SK-N-SH (cell line): Measurements from ENCODE around the gene TRIM47. TPM values are rescaled to one million over a fixed set of nuclear protein-coding genes. Genes with fewer than 3 reads are reported as not detected.

Experiments
- CTCF ChIA-PET: fragments of 300-600, 350-600 bp; formaldehyde crosslinking; extraction: SDS; loops from one replicate; lab custom pipeline; 2021; lab: Yijun Ruan, JAX
- POLR2A ChIA-PET: fragments of 350-600 bp; sonication (Branson Sonifier 250); formaldehyde crosslinking; extraction: SDS; loops from one replicate; lab custom pipeline; 2020; ENCODE audit warnings: antibody characterized with exemption, inconsistent platforms; lab: Yijun Ruan, JAX
- DNase-seq: peaks from one replicate; pipeline ENCODE4 v3.0.0; 2012
- H2AFZ ChIP-seq: fragments of 200-600 bp; sonication (generic); 2 replicates; pipeline ENCODE4 v1.8.1; 2016; ENCODE audit warnings: antibody characterized with exemption, mild to moderate bottlenecking, low read depth
- H3F3A ChIP-seq: fragments of 200-600 bp; sonication (generic); replicated peaks from 2 replicates; pipeline ENCODE3; 2016; ENCODE audit warnings: antibody characterized with exemption, mild to moderate bottlenecking; ENCODE audit not compliant: insufficient read depth
- H3K27ac ChIP-seq, 2 experiments: fragments of 200-500 bp in 1 of 2; fragments of 200-600 bp in 1 of 2; sonication (Bioruptor generic) in 1 of 2; sonication (generic), shearing (Covaris generic) in 1 of 2; 2 replicates each; pipeline versions ENCODE4 v1.5.1 to v1.6.1; 2014 to 2016; ENCODE audit warnings: low read depth in 2 of 2, inconsistent platforms in 1 of 2, low read length in 1 of 2, mild to moderate bottlenecking in 1 of 2, mixed read lengths in 1 of 2
- H3K27me3 ChIP-seq: fragments of 200-600 bp; sonication (generic), shearing (Covaris generic); 2 replicates; pipeline ENCODE4 v1.6.1; 2016; ENCODE audit warnings: mixed run types; ENCODE audit not compliant: insufficient read depth
- H3K36me3 ChIP-seq, 2 experiments: fragments of 200-500 bp in 1 of 2; fragments of 200-600 bp in 1 of 2; sonication (Bioruptor generic) in 1 of 2; sonication (generic) in 1 of 2; replicated peaks in 1 of 2; 2 replicates each; pipeline versions ENCODE3 to v1.5.1; 2014 to 2016; ENCODE audit warnings: low read length in 1 of 2, mild to moderate bottlenecking in 1 of 2; ENCODE audit not compliant: insufficient read depth in 2 of 2, control insufficient read depth in 1 of 2
- H3K4me1 ChIP-seq, 2 experiments: fragments of 200-500 bp in 1 of 2; fragments of 200-600 bp in 1 of 2; sonication (Bioruptor generic) in 1 of 2; sonication (generic), shearing (Covaris generic) in 1 of 2; 2 replicates each; pipeline versions ENCODE4 v1.5.1 to v1.6.1; 2014 to 2016; ENCODE audit warnings: low read depth in 1 of 2, low read length in 1 of 2, mixed run types in 1 of 2; ENCODE audit not compliant: insufficient read depth in 2 of 2, control insufficient read depth in 1 of 2
- H3K4me2 ChIP-seq: fragments of 200-600 bp; sonication (generic), shearing (Covaris generic); 2 replicates; pipeline ENCODE4 v1.6.1; 2017; ENCODE audit warnings: mixed run types
- H3K4me3 ChIP-seq, 2 experiments: fragments of 200-500 bp in 1 of 2; fragments of 200-600 bp in 1 of 2; sonication (Bioruptor generic) in 1 of 2; sonication (generic), shearing (Covaris generic) in 1 of 2; 2 replicates each; pipeline versions ENCODE4 v1.5.1 to v1.8.1; 2014 to 2016; ENCODE audit warnings: low read depth in 2 of 2, inconsistent platforms in 1 of 2, low read length in 1 of 2, mild to moderate bottlenecking in 1 of 2, mixed read lengths in 1 of 2, moderate library complexity in 1 of 2
- H3K79me2 ChIP-seq: fragments of 200-600 bp; sonication (generic); 2 replicates; pipeline ENCODE4 v1.8.1; 2017; ENCODE audit warnings: mild to moderate bottlenecking; ENCODE audit not compliant: insufficient read depth
- H3K9ac ChIP-seq: fragments of 200-600 bp; sonication (generic); 2 replicates; pipeline ENCODE4 v1.6.1; 2017; ENCODE audit warnings: mixed run types
- H3K9me2 ChIP-seq: fragments of 200-600 bp; sonication (generic); 2 replicates; pipeline ENCODE4 v1.6.1; 2017; ENCODE audit warnings: mixed run types
- H3K9me3 ChIP-seq: fragments of 200-600 bp; sonication (generic); 2 replicates; pipeline ENCODE4 v1.6.1; 2017; ENCODE audit warnings: mixed run types, mild to moderate bottlenecking, moderate library complexity
- H4K20me1 ChIP-seq: fragments of 200-600 bp; sonication (generic); 2 replicates; pipeline ENCODE4 v1.6.1; 2017; ENCODE audit warnings: mild to moderate bottlenecking, mixed run types; ENCODE audit not compliant: insufficient read depth
- CHD2 ChIP-seq: fragments of 150-350 bp; IDR thresholded peaks from 2 replicates; pipeline ENCODE4 v1.6.1; 2018; ENCODE audit warnings: low read length; ENCODE audit not compliant: partially characterized antibody
- EP300 ChIP-seq, 2 experiments: IDR thresholded peaks; 2 replicates each; pipeline versions ENCODE4 v1.4.0 to v1.6.1; 2012; ENCODE audit warnings: borderline replicate concordance in 1 of 2, low read depth in 1 of 2, low read length in 1 of 2
- EZH2phosphoT487 ChIP-seq: fragments of 200-600 bp; sonication (generic); IDR thresholded peaks from 2 replicates; pipeline ENCODE4 v1.6.1; 2017; ENCODE audit warnings: low read depth, mixed run types, mild to moderate bottlenecking, antibody characterized with exemption, moderate library complexity, borderline replicate concordance
- FOSL2 ChIP-seq: IDR thresholded peaks from 2 replicates; pipeline ENCODE4 v1.4.0; 2012; ENCODE audit warnings: low read depth, mild to moderate bottlenecking, moderate library complexity, borderline replicate concordance
- FOXJ3 ChIP-seq: sonication (generic); formaldehyde crosslinking; IDR thresholded peaks from 2 replicates; pipeline ENCODE4 v1.5.1; 2020; ENCODE audit warnings: mild to moderate bottlenecking, missing genetic modification reagents
- GATA2 ChIP-seq: sonication (generic); formaldehyde crosslinking; IDR thresholded peaks from 2 replicates; pipeline ENCODE4 v1.5.0; 2020; ENCODE audit warnings: mild to moderate bottlenecking, missing genetic modification reagents
- IRF3 ChIP-seq: fragments of 150-350 bp; IDR thresholded peaks from 2 replicates; pipeline ENCODE4 v1.6.1; 2016; ENCODE audit warnings: mild to moderate bottlenecking, low read depth, low read length
- NFIC ChIP-seq: IDR thresholded peaks from 2 replicates; pipeline ENCODE4 v1.4.0; 2012; ENCODE audit warnings: borderline replicate concordance
- NRF1 ChIP-seq: IDR thresholded peaks from 2 replicates; pipeline ENCODE4 v1.6.1; 2012; ENCODE audit warnings: low read depth, mild to moderate bottlenecking, low read length
- RCOR1 ChIP-seq: fragments of 150-350 bp; IDR thresholded peaks from 2 replicates; pipeline ENCODE4 v1.6.1; 2017; ENCODE audit warnings: antibody characterized with exemption, low read length
- RFX5 ChIP-seq: IDR thresholded peaks from 2 replicates; pipeline ENCODE4 v1.6.1; 2012; ENCODE audit warnings: mild to moderate bottlenecking, improper control_type of control experiment, low read length
- RXRA ChIP-seq: IDR thresholded peaks from 2 replicates; pipeline ENCODE4 v1.4.0; 2012; ENCODE audit warnings: low read depth, mild to moderate bottlenecking, borderline replicate concordance
- TAF1 ChIP-seq: IDR thresholded peaks from 2 replicates; pipeline ENCODE4 v1.6.1; 2012; ENCODE audit warnings: low read depth, mild to moderate bottlenecking, low read length, moderate library complexity, borderline replicate concordance
- TCF12 ChIP-seq: IDR thresholded peaks from 2 replicates; pipeline ENCODE4 v1.4.0; 2012
- TEAD4 ChIP-seq: IDR thresholded peaks from 2 replicates; pipeline ENCODE4 v1.4.0; 2012; ENCODE audit warnings: mild to moderate bottlenecking, borderline replicate concordance; ENCODE audit not compliant: insufficient read depth
- USF2 ChIP-seq: fragments of 150-350 bp; IDR thresholded peaks from 2 replicates; pipeline ENCODE4 v1.6.1; 2017; ENCODE audit warnings: antibody characterized with exemption, low read length, low read depth, borderline replicate concordance
- WGBS: methylation state at CpG from one replicate; pipeline ENCODE4 v1.1.6; 2017; ENCODE audit warnings: low lambda C conversion rate; 5-methylcytosine and 5-hydroxymethylcytosine counted together
- polyA plus RNA-seq, 3 experiments: library from polyadenylated mRNA; depleted of rRNA; stranded (reverse); fragments of >200 nt; gene quantifications; 2 replicates each; pipeline ENCODE4 v1.2.3, GENCODE V29; 2012

TRIM47 gene
- polyA plus RNA-seq, 1 of the 3 experiments (the other 2 are of a cell fraction), result 5.1 TPM

GRCh38 chr17:75854881-75855309 is 23.5 kb downstream of the TRIM47 start:
- DNase-seq, result peak; percentile 87
- Histone ChIP-seq H2AFZ (no peak overlapping the region), H3K79me2 (peaks cover 29% of the 10 kb centered on the region), H3K27ac (peak overlapping the region; percentile 66 to 86), H3K9ac (peak overlapping the region; percentile 70), H3K4me1 (peaks cover 12 to 19% of the 10 kb centered on the region in 2 experiments; a peak in 3 of 4 replicates), H3K9me3 (no peaks in the 10 kb centered on the region), H3K27me3 (no peaks in the 10 kb centered on the region), H3K4me3 (peak overlapping the region; percentile 72 to 83), H4K20me1 (no peaks in the 10 kb centered on the region; the same call in 1 of the 2 replicates), H3F3A (peaks cover 15% of the 10 kb centered on the region), H3K9me2 (no peaks in the 10 kb centered on the region), H3K36me3 (peaks cover 8 to 15% of the 10 kb centered on the region in 2 experiments), H3K4me2 (peak overlapping the region; percentile 81)
- CTCF ChIA-PET, result interaction anchor here (0.6 to 6.9 kb wide), 28 partner anchors 9 to 409 kb away, joined by 3 to 79 read pairs (median 8); partner anchors contain the start of genes ACOX1, MRPL38, TEN1 and TRIM47
- POLR2A ChIA-PET, result interaction anchor here (0.6 to 2.4 kb wide), 15 partner anchors 10 to 875 kb away, joined by 3 to 31 read pairs (median 5); partner anchors contain the start of genes TRIM47, TRIM65, UNC13D and UNK
- WGBS, result 2% methylated on average over 19 of the region's 19 CpGs
- TF ChIP-seq USF2 (no peak), RXRA (no peak), FOXJ3 (CRISPR knock-in tag) (no peak), EZH2phosphoT487 (no peak), RCOR1 (no peak), TEAD4 (no peak), TAF1 (peak; percentile 69), GATA2 (no peak), RFX5 (no peak), NFIC (no peak), NRF1 (no peak), EP300 (IDR thresholded peaks at IDR 0.05; ENCODE audit: borderline replicate concordance in 1 of 2, low read depth in 1 of 2, low read length in 1 of 2) (0 out of 4 replicates have a peak, but pooled peaks of 1 of the 2 experiments have one; percentile 7), FOSL2 (no peak), CHD2 (no peak), TCF12 (no peak), IRF3 (no peak)
